Measurements from ENCODE around the gene ASTN2. TPM values are rescaled to one million over a fixed set of nuclear protein-coding genes. Genes with fewer than 3 reads are reported as not detected.
A peak's percentile ranks its signal among the peaks of the same experiment; 100 is the strongest.

The ASTN2 gene
- polyA plus RNA-seq, 1 experiment, result 6.6 TPM

- Histone ChIP-seq H3K27me3 (ENCODE audit: control insufficient read depth, insufficient read depth, low read length) (no peaks in the 10 kb centered on the region), H3K9me3 (ENCODE audit: control insufficient read depth, insufficient read depth, low read length) (no peaks in the 10 kb centered on the region), H3K27ac (ENCODE audit: low read depth, low read length) (no peak overlapping the region), H3K4me3 (ENCODE audit: low read depth, low read length) (no peak overlapping the region)
- POLR2A ChIA-PET, result no interaction called here
- TF ChIP-seq CTCF (IDR thresholded peaks at IDR 0.05; ENCODE audit: low read depth, low read length), result no peak
- CTCF ChIA-PET, result interaction anchor here (1.9 kb wide), 1 partner anchor 9 kb away, joined by 5 read pairs; no protein-coding TSS in a partner anchor
- DNase-seq (ENCODE audit: low read depth, low spot score), result no peak
Measured at GRCh38 chr9:116580853-116581252, 834.0 kb downstream of the ASTN2 start.

GRCh38 chr9:116576386-116576785 is 838.5 kb downstream of the ASTN2 start:
- H3K27me3 ChIP-seq (ENCODE audit: control insufficient read depth, insufficient read depth, low read length), result no peaks in the 10 kb centered on the region
- ChIA-PET POLR2A (no interaction called here), CTCF (interaction anchor here (1.2 to 1.8 kb wide), 2 partner anchors 70 to 983 kb away, joined by 3 to 7 read pairs; no protein-coding TSS in a partner anchor)
- no peak overlapping the region for H3K4me3 ChIP-seq (ENCODE audit: low read depth, low read length)
- H3K9me3 ChIP-seq (ENCODE audit: control insufficient read depth, insufficient read depth, low read length), result no peaks in the 10 kb centered on the region
- H3K27ac ChIP-seq (ENCODE audit: low read depth, low read length), result no peak overlapping the region
- no peak for TF ChIP-seq CTCF (IDR thresholded peaks at IDR 0.05; ENCODE audit: low read depth, low read length)
- no peak for DNase-seq (ENCODE audit: low read depth, low spot score)

- TF ChIP-seq CTCF (IDR thresholded peaks at IDR 0.05; ENCODE audit: low read depth, low read length), result no peak
- no peak for DNase-seq (ENCODE audit: low read depth, low spot score)
- CTCF ChIA-PET, result interaction anchor here (0.5 to 0.6 kb wide), 2 partner anchors 64 to 161 kb away, joined by 3 read pairs; no protein-coding TSS in a partner anchor
Measured at GRCh38 chr9:116574027-116574679, 840.7 kb downstream of the ASTN2 start.

GRCh38 chr9:116572095-116572748 is 842.6 kb downstream of the ASTN2 start:
- H3K9me3 ChIP-seq (ENCODE audit: control insufficient read depth, insufficient read depth, low read length), result no peaks in the 10 kb centered on the region
- no peaks in the 10 kb centered on the region for H3K27me3 ChIP-seq (ENCODE audit: control insufficient read depth, insufficient read depth, low read length)
- TF ChIP-seq CTCF (IDR thresholded peaks at IDR 0.05; ENCODE audit: low read depth, low read length), result peak; percentile 98
- ChIA-PET POLR2A (interaction anchor here (0.5 to 1.1 kb wide), 3 partner anchors 166 to 182 kb away, joined by 3 to 4 read pairs (median 3); no protein-coding TSS in a partner anchor), CTCF (interaction anchor here (0.6 to 2.5 kb wide), 34 partner anchors 9 to 989 kb away, joined by 3 to 29 read pairs (median 4); no protein-coding TSS in a partner anchor)
- no peak overlapping the region for H3K27ac ChIP-seq (ENCODE audit: low read depth, low read length)
- peak; percentile 81 for DNase-seq (ENCODE audit: low read depth, low spot score)
- no peak overlapping the region for H3K4me3 ChIP-seq (ENCODE audit: low read depth, low read length)

More at GRCh38 chr9:116574027-116574679, 840.7 kb downstream of the ASTN2 start:
- no peaks in the 10 kb centered on the region for H3K27me3 ChIP-seq (ENCODE audit: control insufficient read depth, insufficient read depth, low read length)
- no peak overlapping the region for H3K27ac ChIP-seq (ENCODE audit: low read depth, low read length)
- no peaks in the 10 kb centered on the region for H3K9me3 ChIP-seq (ENCODE audit: control insufficient read depth, insufficient read depth, low read length)
- POLR2A ChIA-PET, result interaction anchor here (0.7 kb wide), 1 partner anchor 980 kb away, joined by 3 read pairs; no protein-coding TSS in a partner anchor
- H3K4me3 ChIP-seq (ENCODE audit: low read depth, low read length), result no peak overlapping the region

GRCh38 chr9:116569111-116569510 is 845.7 kb downstream of the ASTN2 start:
- no peak for TF ChIP-seq CTCF (IDR thresholded peaks at IDR 0.05; ENCODE audit: low read depth, low read length)
- no peak overlapping the region for H3K27ac ChIP-seq (ENCODE audit: low read depth, low read length)
- no peak overlapping the region for H3K4me3 ChIP-seq (ENCODE audit: low read depth, low read length)
- POLR2A ChIA-PET, result no interaction called here
- H3K27me3 ChIP-seq (ENCODE audit: control insufficient read depth, insufficient read depth, low read length), result no peaks in the 10 kb centered on the region
- H3K9me3 ChIP-seq (ENCODE audit: control insufficient read depth, insufficient read depth, low read length), result no peaks in the 10 kb centered on the region
- no peak for DNase-seq (ENCODE audit: low read depth, low spot score)
- CTCF ChIA-PET, result interaction anchor here (1.3 kb wide), 1 partner anchor 29 kb away, joined by 3 read pairs; no protein-coding TSS in a partner anchor

Data from AG04450 (cell line).